ENCODE measurements around the gene CARD6.

- TF ChIP-seq EGR1 (IDR thresholded peaks at IDR 0.05; ENCODE audit: borderline replicate concordance, low read depth, low read length) (no peak), CTCF (IDR thresholded peaks at IDR 0.05; ENCODE audit: control extremely low read depth in 1 of 3, insufficient read depth in 1 of 3, low read depth in 1 of 3, low read length in 3 of 3) (no peak), POLR2AphosphoS5 (IDR thresholded peaks at IDR 0.05; ENCODE audit: low read depth, low read length) (no peak), CHD1 (IDR thresholded peaks at IDR 0.05; ENCODE audit: low read depth, low read length) (no peak), SP1 (IDR thresholded peaks at IDR 0.05; ENCODE audit: low read depth, low read length) (no peak), SIN3A (conservative IDR thresholded peaks at IDR 0.05 in 1 of 2, IDR thresholded peaks at IDR 0.05 in 1 of 2; ENCODE audit: low read depth in 1 of 2, low read length in 2 of 2) (no peak), EP300 (IDR thresholded peaks at IDR 0.05; ENCODE audit: borderline replicate concordance in 1 of 2, low read depth in 2 of 2, low read length in 2 of 2) (no peak), CEBPB (IDR thresholded peaks at IDR 0.05; ENCODE audit: low read depth, low read length) (no peak), EZH2 (IDR thresholded peaks at IDR 0.05; ENCODE audit: low read depth, low read length, severe bottlenecking) (no peak), GTF2F1 (IDR thresholded peaks at IDR 0.05; ENCODE audit: borderline replicate concordance, low read depth, low read length) (no peak), ATF3 (IDR thresholded peaks at IDR 0.05; ENCODE audit: insufficient read depth, low read depth, low read length) (no peak)
Measured at GRCh38 chr5:40796487-40796889, 44.7 kb upstream of the CARD6 start.

Data from H1 (cell line).